ENCODE data around the gene TTC21B.

TTC21B gene

GRCh38 chr2:165898381-165898780 lies 55.2 kb downstream of the TTC21B start:
- DNase-seq, result no peak
- Histone ChIP-seq H3K4me3 (ENCODE audit: control insufficient read depth in 1 of 7, extremely low read depth in 1 of 7, insufficient read depth in 4 of 7, low read depth in 2 of 7, low read length in 6 of 7) (no peak overlapping the region), H3K36me3 (ENCODE audit: control insufficient read depth in 4 of 4, insufficient read depth in 4 of 4, low read length in 3 of 4) (peaks cover 30 to 65% (median 48%) of the 10 kb centered on the region in 4 experiments), H3K9me3 (ENCODE audit: control extremely low read depth in 1 of 5, control insufficient read depth in 4 of 5, insufficient read depth in 2 of 5, low read depth in 1 of 5, low read length in 4 of 5) (no peaks in the 10 kb centered on the region), H3K27ac (ENCODE audit: insufficient read depth in 1 of 2, low read depth in 1 of 2, low read length in 2 of 2, poor library complexity in 1 of 2, severe bottlenecking in 2 of 2) (no peak overlapping the region), H3K4me1 (ENCODE audit: control extremely low read depth in 1 of 4, control insufficient read depth in 4 of 4, insufficient read depth in 4 of 4, low read length in 3 of 4) (peaks cover 0 to 9% (median 3%) of the 10 kb centered on the region in 4 experiments), H3K27me3 (replicated peaks in 2 of 5; ENCODE audit: control insufficient read depth in 4 of 5, insufficient read depth in 5 of 5, low read length in 4 of 5) (no peaks in the 10 kb centered on the region)
- POLR2A ChIA-PET, result interaction anchor here (0.6 kb wide), 1 partner anchor 145 kb away, joined by 3 read pairs; no protein-coding TSS in a partner anchor
- CTCF ChIA-PET, result no interaction called here
- WGBS (ENCODE audit: insufficient coverage), result 100% methylated on average over 2 of the region's 4 CpGs

GRCh38 chr2:165897726-165898125 lies 55.9 kb downstream of the TTC21B start:
- Histone ChIP-seq H3K27me3 (replicated peaks in 2 of 5; ENCODE audit: control insufficient read depth in 4 of 5, insufficient read depth in 5 of 5, low read length in 4 of 5) (no peaks in the 10 kb centered on the region), H3K27ac (ENCODE audit: insufficient read depth in 1 of 2, low read depth in 1 of 2, low read length in 2 of 2, poor library complexity in 1 of 2, severe bottlenecking in 2 of 2) (no peak overlapping the region), H3K36me3 (ENCODE audit: control insufficient read depth in 4 of 4, insufficient read depth in 4 of 4, low read length in 3 of 4) (peaks cover 31 to 66% (median 49%) of the 10 kb centered on the region in 4 experiments), H3K4me3 (ENCODE audit: control insufficient read depth in 1 of 7, extremely low read depth in 1 of 7, insufficient read depth in 4 of 7, low read depth in 2 of 7, low read length in 6 of 7) (no peak overlapping the region), H3K9me3 (ENCODE audit: control extremely low read depth in 1 of 5, control insufficient read depth in 4 of 5, insufficient read depth in 2 of 5, low read depth in 1 of 5, low read length in 4 of 5) (no peaks in the 10 kb centered on the region), H3K4me1 (ENCODE audit: control extremely low read depth in 1 of 4, control insufficient read depth in 4 of 4, insufficient read depth in 4 of 4, low read length in 3 of 4) (peaks cover 0 to 2% (median under 1%) of the 10 kb centered on the region in 4 experiments)
- POLR2A ChIA-PET, result interaction anchor here (0.6 kb wide), 1 partner anchor 144 kb away, joined by 3 read pairs; no protein-coding TSS in a partner anchor
- CTCF ChIA-PET, result no interaction called here
- 93% methylated on average over 5 of the region's 5 CpGs for WGBS (ENCODE audit: insufficient coverage)
- no peak for DNase-seq

- 95% methylated on average over 4 of the region's 5 CpGs for WGBS (ENCODE audit: insufficient coverage)
- no peak for DNase-seq
- no peak overlapping the region for H3K4me3 ChIP-seq (ENCODE audit: control insufficient read depth in 1 of 7, extremely low read depth in 1 of 7, insufficient read depth in 4 of 7, low read depth in 2 of 7, low read length in 6 of 7)
- ChIA-PET CTCF (no interaction called here), POLR2A (no interaction called here)
- H3K27ac ChIP-seq (ENCODE audit: insufficient read depth in 1 of 2, low read depth in 1 of 2, low read length in 2 of 2, poor library complexity in 1 of 2, severe bottlenecking in 2 of 2), result no peak overlapping the region
- no peaks in the 10 kb centered on the region for H3K27me3 ChIP-seq (replicated peaks in 2 of 5; ENCODE audit: control insufficient read depth in 4 of 5, insufficient read depth in 5 of 5, low read length in 4 of 5)
- H3K4me1 ChIP-seq (ENCODE audit: control extremely low read depth in 1 of 4, control insufficient read depth in 4 of 4, insufficient read depth in 4 of 4, low read length in 3 of 4), result no peaks in the 10 kb centered on the region
- no peaks in the 10 kb centered on the region for H3K9me3 ChIP-seq (ENCODE audit: control extremely low read depth in 1 of 5, control insufficient read depth in 4 of 5, insufficient read depth in 2 of 5, low read depth in 1 of 5, low read length in 4 of 5)
- H3K36me3 ChIP-seq (ENCODE audit: control insufficient read depth in 4 of 4, insufficient read depth in 4 of 4, low read length in 3 of 4), result peaks cover 33 to 73% (median 51%) of the 10 kb centered on the region in 4 experiments
Measured at GRCh38 chr2:165897074-165897473, 56.5 kb downstream of the TTC21B start.

- Histone ChIP-seq H3K27ac (ENCODE audit: insufficient read depth in 1 of 2, low read depth in 1 of 2, low read length in 2 of 2, poor library complexity in 1 of 2, severe bottlenecking in 2 of 2) (no peak overlapping the region), H3K4me1 (ENCODE audit: control extremely low read depth in 1 of 4, control insufficient read depth in 4 of 4, insufficient read depth in 4 of 4, low read length in 3 of 4) (no peaks in the 10 kb centered on the region), H3K27me3 (replicated peaks in 2 of 5; ENCODE audit: control insufficient read depth in 4 of 5, insufficient read depth in 5 of 5, low read length in 4 of 5) (no peaks in the 10 kb centered on the region), H3K9me3 (ENCODE audit: control extremely low read depth in 1 of 5, control insufficient read depth in 4 of 5, insufficient read depth in 2 of 5, low read depth in 1 of 5, low read length in 4 of 5) (no peaks in the 10 kb centered on the region), H3K4me3 (ENCODE audit: control insufficient read depth in 1 of 7, extremely low read depth in 1 of 7, insufficient read depth in 4 of 7, low read depth in 2 of 7, low read length in 6 of 7) (no peak overlapping the region), H3K36me3 (ENCODE audit: control insufficient read depth in 4 of 4, insufficient read depth in 4 of 4, low read length in 3 of 4) (peaks cover 30 to 75% (median 49%) of the 10 kb centered on the region in 4 experiments)
- WGBS (ENCODE audit: insufficient coverage), result 100% methylated on average over 1 of the region's 1 CpG
- DNase-seq, result no peak
- POLR2A ChIA-PET, result no interaction called here
- CTCF ChIA-PET, result no interaction called here
Measured at GRCh38 chr2:165895974-165896373, 57.6 kb downstream of the TTC21B start.

GRCh38 chr2:165893556-165893955 lies 60.0 kb downstream of the TTC21B start:
- DNase-seq, result no peak
- 100% methylated on average over 1 of the region's 4 CpGs for WGBS (ENCODE audit: insufficient coverage)
- Histone ChIP-seq H3K27ac (ENCODE audit: insufficient read depth in 1 of 2, low read depth in 1 of 2, low read length in 2 of 2, poor library complexity in 1 of 2, severe bottlenecking in 2 of 2) (no peak overlapping the region), H3K4me1 (ENCODE audit: control extremely low read depth in 1 of 4, control insufficient read depth in 4 of 4, insufficient read depth in 4 of 4, low read length in 3 of 4) (peaks cover 0 to 2% (median 0%) of the 10 kb centered on the region in 4 experiments), H3K9me3 (ENCODE audit: control extremely low read depth in 1 of 5, control insufficient read depth in 4 of 5, insufficient read depth in 2 of 5, low read depth in 1 of 5, low read length in 4 of 5) (no peaks in the 10 kb centered on the region), H3K4me3 (ENCODE audit: control insufficient read depth in 1 of 7, extremely low read depth in 1 of 7, insufficient read depth in 4 of 7, low read depth in 2 of 7, low read length in 6 of 7) (no peak overlapping the region), H3K36me3 (ENCODE audit: control insufficient read depth in 4 of 4, insufficient read depth in 4 of 4, low read length in 3 of 4) (peaks cover 28 to 65% (median 44%) of the 10 kb centered on the region in 4 experiments), H3K27me3 (replicated peaks in 2 of 5; ENCODE audit: control insufficient read depth in 4 of 5, insufficient read depth in 5 of 5, low read length in 4 of 5) (no peaks in the 10 kb centered on the region)
- CTCF ChIA-PET, result interaction anchor here (1.0 kb wide), 1 partner anchor 492 kb away, joined by 3 read pairs; no protein-coding TSS in a partner anchor
- POLR2A ChIA-PET, result no interaction called here

- Histone ChIP-seq H3K9me3 (ENCODE audit: control extremely low read depth in 1 of 5, control insufficient read depth in 4 of 5, insufficient read depth in 2 of 5, low read depth in 1 of 5, low read length in 4 of 5) (no peaks in the 10 kb centered on the region), H3K27ac (ENCODE audit: insufficient read depth in 1 of 2, low read depth in 1 of 2, low read length in 2 of 2, poor library complexity in 1 of 2, severe bottlenecking in 2 of 2) (no peak overlapping the region), H3K4me1 (ENCODE audit: control extremely low read depth in 1 of 4, control insufficient read depth in 4 of 4, insufficient read depth in 4 of 4, low read length in 3 of 4) (peaks cover 0 to 2% (median 0%) of the 10 kb centered on the region in 4 experiments), H3K36me3 (ENCODE audit: control insufficient read depth in 4 of 4, insufficient read depth in 4 of 4, low read length in 3 of 4) (peaks cover 24 to 55% (median 36%) of the 10 kb centered on the region in 4 experiments), H3K4me3 (ENCODE audit: control insufficient read depth in 1 of 7, extremely low read depth in 1 of 7, insufficient read depth in 4 of 7, low read depth in 2 of 7, low read length in 6 of 7) (no peak overlapping the region), H3K27me3 (replicated peaks in 2 of 5; ENCODE audit: control insufficient read depth in 4 of 5, insufficient read depth in 5 of 5, low read length in 4 of 5) (no peaks in the 10 kb centered on the region)
- CTCF ChIA-PET, result interaction anchor here (1.5 kb wide), 1 partner anchor 22 kb away, joined by 3 read pairs; no protein-coding TSS in a partner anchor
- WGBS (ENCODE audit: insufficient coverage), result 95% methylated on average over 2 of the region's 6 CpGs
- DNase-seq, result no peak
- POLR2A ChIA-PET, result no interaction called here
Measured at GRCh38 chr2:165892526-165892925, 61.0 kb downstream of the TTC21B start.

GRCh38 chr2:165891943-165892342 lies 61.6 kb downstream of the TTC21B start:
- Histone ChIP-seq H3K36me3 (ENCODE audit: control insufficient read depth in 4 of 4, insufficient read depth in 4 of 4, low read length in 3 of 4) (peaks cover 21 to 50% (median 34%) of the 10 kb centered on the region in 4 experiments), H3K27me3 (replicated peaks in 2 of 5; ENCODE audit: control insufficient read depth in 4 of 5, insufficient read depth in 5 of 5, low read length in 4 of 5) (no peaks in the 10 kb centered on the region), H3K4me1 (ENCODE audit: control extremely low read depth in 1 of 4, control insufficient read depth in 4 of 4, insufficient read depth in 4 of 4, low read length in 3 of 4) (peaks cover 0 to 2% (median 0%) of the 10 kb centered on the region in 4 experiments), H3K9me3 (ENCODE audit: control extremely low read depth in 1 of 5, control insufficient read depth in 4 of 5, insufficient read depth in 2 of 5, low read depth in 1 of 5, low read length in 4 of 5) (no peaks in the 10 kb centered on the region), H3K4me3 (ENCODE audit: control insufficient read depth in 1 of 7, extremely low read depth in 1 of 7, insufficient read depth in 4 of 7, low read depth in 2 of 7, low read length in 6 of 7) (no peak overlapping the region), H3K27ac (ENCODE audit: insufficient read depth in 1 of 2, low read depth in 1 of 2, low read length in 2 of 2, poor library complexity in 1 of 2, severe bottlenecking in 2 of 2) (no peak overlapping the region)
- CTCF ChIA-PET, result interaction anchor here (1.2 to 1.5 kb wide), 2 partner anchors 18 to 22 kb away, joined by 3 read pairs; no protein-coding TSS in a partner anchor
- POLR2A ChIA-PET, result no interaction called here
- no peak for DNase-seq
- WGBS (ENCODE audit: insufficient coverage), result no CpG with 5 or more reads among the region's 2 CpGs
